GM21381 (cell line): ENCODE results near the gene MARK3.
"Not testable (repeated sequence)": the region's sequence is repeated elsewhere in the genome, so short reads cannot be mapped to it uniquely, and the experiment has no call there.

Source experiments
- ATAC-seq: cut with Tn5 transposase; IDR thresholded peaks from one replicate; pipeline ENCODE4 v1.9.1; 2021; ENCODE audit warnings: mild to moderate bottlenecking, moderate library complexity; ENCODE audit not compliant: unreplicated experiment

The MARK3 gene

DNA sequence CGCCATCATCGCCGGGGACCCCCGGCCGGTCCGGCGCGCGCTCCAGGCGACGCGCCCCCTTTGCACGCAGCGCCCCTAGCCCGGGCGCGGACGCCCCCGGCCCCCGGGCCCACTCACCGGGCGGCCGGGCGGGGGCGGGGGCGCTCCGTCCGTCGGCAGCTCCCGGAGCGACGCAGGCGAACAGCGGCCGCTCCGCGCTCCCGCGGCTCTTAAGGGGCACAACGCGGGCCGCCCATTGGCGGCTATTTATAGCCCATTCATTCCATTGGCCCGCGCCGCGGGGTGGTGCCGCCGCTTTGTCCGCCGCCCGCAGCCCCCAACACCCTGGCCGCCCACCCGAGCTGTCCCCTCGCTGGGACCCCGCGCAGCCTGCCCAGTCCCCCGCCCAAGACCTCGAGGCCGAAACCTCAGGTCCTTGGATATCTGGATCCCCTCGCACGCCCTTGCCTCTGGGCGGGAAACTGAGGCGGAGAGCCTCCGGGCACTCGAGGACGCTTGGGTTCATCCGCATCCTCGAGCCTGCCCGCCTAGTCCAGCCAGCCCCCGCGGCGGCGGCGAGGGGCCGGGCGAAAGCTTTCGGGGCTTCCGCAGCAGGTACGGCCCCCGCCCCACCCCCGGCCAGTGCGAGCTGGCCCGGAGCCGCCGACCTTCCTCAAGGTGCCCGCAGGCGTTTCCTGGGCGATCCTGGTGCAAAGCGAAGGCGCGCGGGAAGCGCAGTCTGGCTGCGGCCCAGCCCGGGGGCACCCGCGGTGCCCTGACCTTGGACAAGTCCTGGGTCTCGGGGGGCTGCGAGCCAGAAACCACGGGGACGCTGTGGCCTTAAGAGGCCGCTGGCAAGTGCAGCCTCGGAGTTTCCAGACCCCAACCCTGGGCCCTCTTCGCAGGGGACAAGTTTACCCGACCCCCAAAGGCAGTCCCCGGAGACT, 137.7 kb downstream of the MARK3 start, which contains the start of gene CKB:
Gene CKB, minus strand, starts transcription at position 182 of the 926 bp plus-strand sequence. CDS start 337 bp downstream, outside the sequence.
- no peak for ATAC-seq

DNA sequence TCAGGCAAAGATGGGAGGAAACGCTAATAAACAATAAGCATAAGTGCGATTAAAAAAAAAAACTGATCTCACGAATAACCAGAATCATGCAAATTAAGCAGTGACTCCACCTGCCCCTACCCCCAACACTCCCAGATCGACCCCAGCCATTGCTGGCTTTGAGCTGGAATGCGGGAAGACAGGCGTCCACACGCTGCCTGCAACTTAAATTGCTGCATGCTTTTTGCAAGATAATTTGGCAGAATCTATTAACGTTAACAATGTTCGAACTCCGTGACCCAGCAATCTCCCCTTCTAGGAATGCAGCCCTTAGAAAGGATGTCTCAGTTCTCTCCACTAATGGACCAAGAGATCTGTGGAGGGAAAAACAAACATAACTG, 138.3 kb downstream of the MARK3 start:
- ATAC-seq, result no peak

- ATAC-seq, result no peak
Measured at GRCh38 chr14:103524002-103524935, 139.1 kb downstream of the MARK3 start.

GRCh38 chr14:103525430-103526246, 140.4 kb downstream of the MARK3 start:
- ATAC-seq, result not testable (repeated sequence)

- ATAC-seq, result no peak
Measured at GRCh38 chr14:103526247-103526913, 141.2 kb downstream of the MARK3 start.

DNA sequence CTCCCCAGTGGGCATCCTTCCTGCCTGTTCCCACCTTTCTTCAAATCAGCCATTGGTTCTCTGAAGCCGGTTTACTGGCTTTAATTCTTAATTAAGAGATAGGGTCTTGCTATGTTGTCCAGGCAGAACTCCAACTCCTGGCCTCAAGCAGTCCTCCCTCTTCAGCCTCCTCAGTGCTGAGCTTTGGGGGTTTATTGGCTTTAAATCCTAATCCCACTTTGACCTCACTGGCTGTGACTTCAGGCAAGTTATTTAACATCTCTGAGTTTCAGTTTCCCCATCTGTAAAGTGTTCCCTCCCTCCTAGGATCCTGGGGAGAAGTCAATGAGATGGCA, 141.7 kb downstream of the MARK3 start:
- no peak for ATAC-seq

GRCh38 chr14:103527408-103528145, 142.4 kb downstream of the MARK3 start:
- peak; percentile 59 for ATAC-seq

DNA sequence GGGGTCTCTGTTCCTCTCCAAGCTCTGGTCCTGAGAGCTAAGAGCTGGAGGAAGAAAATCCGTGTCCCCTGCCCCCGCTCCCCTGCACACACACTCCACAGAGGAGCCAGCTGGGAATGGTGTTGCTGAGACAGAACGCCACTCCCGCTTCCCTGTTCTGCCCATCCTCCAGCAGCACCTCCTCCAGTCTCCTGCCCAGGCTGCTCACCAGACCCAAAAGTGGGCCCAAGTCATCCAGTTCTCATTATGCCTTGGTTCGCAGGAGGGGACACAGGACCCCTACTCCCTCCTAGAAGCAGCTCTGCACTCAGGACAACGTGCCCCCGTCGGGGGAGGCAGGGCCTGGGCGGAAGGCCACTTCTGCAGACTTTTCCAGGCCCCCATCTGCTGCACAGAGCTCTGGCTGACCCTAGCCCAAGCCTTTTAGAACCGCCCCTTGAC, 143.0 kb downstream of the MARK3 start:
- ATAC-seq, result no peak

DNA sequence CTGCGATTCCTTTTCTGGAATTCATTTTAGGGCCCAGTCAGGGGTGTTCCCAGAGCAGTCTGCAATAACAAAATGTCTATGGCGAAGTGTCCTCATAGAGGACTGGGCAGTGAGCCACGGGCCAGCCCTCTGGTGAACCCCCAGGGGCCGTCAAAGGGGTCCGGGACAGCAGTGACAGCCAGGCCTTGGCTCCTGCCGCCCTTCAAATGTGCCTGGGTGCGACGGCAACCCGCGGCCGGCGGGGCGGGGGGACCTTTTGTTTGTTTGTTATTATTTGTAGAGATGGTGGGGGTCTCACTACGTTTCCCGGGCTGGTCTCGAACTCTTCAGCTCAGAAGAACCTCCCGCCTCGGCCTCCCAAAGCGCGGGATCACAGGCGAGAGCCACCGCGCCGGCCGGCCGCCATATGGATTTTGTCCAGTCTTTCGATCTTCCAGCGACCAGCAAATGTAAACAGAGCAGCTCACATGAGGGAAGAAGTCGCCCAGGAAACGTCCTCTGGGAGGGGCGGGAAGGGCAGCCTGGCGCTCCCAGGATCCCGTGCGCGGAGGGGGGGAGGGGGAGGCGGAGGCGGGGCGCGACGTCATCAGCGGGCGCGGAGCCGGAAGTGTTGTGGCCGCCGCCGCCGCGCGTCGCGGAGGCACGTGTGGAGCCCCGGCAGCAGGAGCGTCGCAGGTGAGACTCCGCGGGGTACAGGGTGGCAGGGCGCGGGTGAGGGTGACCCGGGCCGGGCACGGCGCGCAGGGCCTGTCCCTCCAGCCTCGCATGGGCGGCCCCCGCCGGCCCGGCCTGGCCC, 143.6 kb downstream of the MARK3 start, which contains the start of gene TRMT61A:
Gene TRMT61A, plus strand, starts transcription at position 610 of the 796 bp plus-strand sequence. CDS start 783 bp downstream, outside the sequence.
- ATAC-seq, result peak; percentile 37

- no peak for ATAC-seq
Measured at GRCh38 chr14:103529383-103530365, 144.5 kb downstream of the MARK3 start.

DNA sequence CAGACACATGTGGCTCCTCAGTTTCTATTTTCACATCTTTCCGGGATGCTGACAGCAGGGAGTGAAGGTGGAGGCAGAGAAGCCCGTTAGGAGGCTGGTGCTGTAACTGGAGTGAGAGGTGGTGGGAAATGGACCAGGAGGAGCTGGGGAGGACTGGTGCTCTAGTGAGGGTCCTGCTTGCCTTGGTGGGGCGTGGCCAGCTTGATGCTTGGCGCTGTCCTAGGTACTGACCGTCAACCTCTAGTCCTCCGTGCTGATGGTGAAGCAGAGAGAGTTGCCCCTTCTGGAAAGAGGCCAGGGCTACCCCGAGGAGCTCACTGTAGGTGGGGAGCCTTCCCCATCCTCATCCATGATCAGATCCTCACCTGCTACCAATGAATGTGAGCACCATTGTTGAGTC, 145.2 kb downstream of the MARK3 start:
- no peak for ATAC-seq

- ATAC-seq, result no peak
Measured at GRCh38 chr14:103530831-103531230, 145.6 kb downstream of the MARK3 start.

GRCh38 chr14:103531421-103532215, 146.4 kb downstream of the MARK3 start:
- ATAC-seq, result no peak

DNA sequence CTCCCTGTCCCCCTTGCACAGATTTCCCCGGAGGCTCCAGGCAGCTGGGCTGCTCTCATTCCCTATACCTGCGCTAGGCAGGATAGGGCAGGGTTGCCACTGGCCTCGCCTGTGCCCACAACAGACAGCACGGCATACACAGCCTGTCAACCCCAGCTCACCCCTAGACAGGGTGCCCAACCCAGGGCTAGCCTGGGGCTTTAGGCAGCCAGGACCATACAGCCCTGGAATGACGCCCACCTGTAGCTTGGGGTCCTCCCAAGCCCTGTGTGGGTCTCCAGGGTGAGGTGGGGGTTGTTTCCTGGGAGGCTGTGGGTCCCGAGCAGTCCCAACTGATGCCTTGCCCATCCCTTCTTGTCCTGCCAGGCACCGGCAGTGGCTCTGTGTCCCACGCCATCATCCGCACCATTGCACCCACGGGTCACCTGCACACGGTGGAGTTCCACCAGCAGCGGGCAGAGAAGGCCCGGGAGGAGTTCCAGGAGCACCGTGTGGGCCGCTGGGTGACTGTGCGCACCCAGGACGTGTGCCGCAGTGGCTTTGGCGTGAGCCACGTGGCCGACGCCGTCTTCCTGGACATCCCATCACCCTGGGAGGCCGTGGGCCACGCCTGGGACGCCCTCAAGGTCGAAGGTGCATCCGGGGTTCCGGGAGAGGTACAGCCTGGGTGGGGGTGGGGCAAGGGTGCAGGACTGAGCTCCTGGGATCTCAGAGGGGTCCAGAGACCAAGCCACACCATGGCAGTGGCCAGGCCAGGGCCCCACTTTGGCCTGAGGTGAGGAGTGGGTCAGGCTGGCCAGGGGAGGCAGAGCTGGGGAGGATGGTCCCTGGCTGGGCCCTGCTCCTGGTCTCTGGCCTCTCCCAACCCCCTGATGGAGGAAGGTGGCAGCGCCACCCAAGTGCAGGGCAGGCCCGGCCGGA, 147.3 kb downstream of the MARK3 start:
- ATAC-seq, result no peak
